ENCODE results near the gene ASAH2. TPM values are rescaled to one million over a fixed set of nuclear protein-coding genes. Genes with fewer than 3 reads are reported as not detected.
"Not testable (repeated sequence)": the region's sequence is repeated elsewhere in the genome, so short reads cannot be mapped to it uniquely, and the experiment has no call there.

ASAH2 gene
- total and polyA plus RNA-seq, 2 donors = 0.18 to 1.4 TPM

DNA sequence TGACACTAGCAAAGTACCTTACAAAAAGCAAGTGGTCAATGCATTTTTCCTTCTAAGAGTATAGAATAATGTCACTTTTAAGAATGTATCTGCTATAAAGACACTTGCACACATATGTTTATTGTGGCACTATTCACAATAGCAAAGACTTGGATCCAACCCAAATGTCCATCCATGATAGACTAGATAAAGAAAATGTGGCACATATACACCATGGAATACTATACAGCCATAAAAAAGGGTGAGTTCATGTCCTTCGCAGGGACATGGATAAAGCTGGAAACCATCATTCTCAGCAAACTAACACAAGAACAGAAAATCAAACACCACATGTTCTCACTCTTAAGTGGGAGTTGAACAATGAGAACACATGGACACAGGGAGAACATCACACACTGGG is 9.8 kb downstream of the ASAH2 start:
- H3K27me3 ChIP-seq (ENCODE audit: control insufficient read depth in 2 of 2, insufficient read depth in 1 of 2, low read length in 1 of 2); H3K36me3 ChIP-seq (ENCODE audit: control insufficient read depth in 2 of 2, insufficient read depth in 2 of 2, low read length in 1 of 2); H3K4me1 ChIP-seq (ENCODE audit: control insufficient read depth in 2 of 2, insufficient read depth in 2 of 2, low read length in 2 of 2); H3K9me3 ChIP-seq (ENCODE audit: control insufficient read depth in 2 of 2, insufficient read depth in 1 of 2, low read length in 1 of 2); H3K27ac ChIP-seq (ENCODE audit: low read depth in 1 of 2, low read length in 1 of 2); H3K4me3 ChIP-seq (ENCODE audit: low read length in 2 of 2); DNase-seq (ENCODE audit: low read depth in 6 of 9, low spot score in 9 of 9): not testable (repeated sequence)
- WGBS = 94% methylated on average over 1 of the region's 1 CpG

- Histone ChIP-seq H3K36me3 (ENCODE audit: control insufficient read depth in 2 of 2, insufficient read depth in 2 of 2, low read length in 1 of 2) (no peaks in the 10 kb centered on the region), H3K27me3 (ENCODE audit: control insufficient read depth in 2 of 2, insufficient read depth in 1 of 2, low read length in 1 of 2) (no peaks in the 10 kb centered on the region), H3K27ac (ENCODE audit: low read depth in 1 of 2, low read length in 1 of 2) (no peak overlapping the region), H3K4me3 (ENCODE audit: low read length in 2 of 2) (no peak overlapping the region), H3K4me1 (ENCODE audit: control insufficient read depth in 2 of 2, insufficient read depth in 2 of 2, low read length in 2 of 2) (no peaks in the 10 kb centered on the region), H3K9me3 (ENCODE audit: control insufficient read depth in 2 of 2, insufficient read depth in 1 of 2, low read length in 1 of 2) (no peaks in the 10 kb centered on the region)
- no peak for DNase-seq (ENCODE audit: low read depth in 6 of 9, low spot score in 9 of 9)
- WGBS = 78% methylated on average over 4 of the region's 4 CpGs
Measured at GRCh38 chr10:50234486-50234885, 16.8 kb downstream of the ASAH2 start.

DNA sequence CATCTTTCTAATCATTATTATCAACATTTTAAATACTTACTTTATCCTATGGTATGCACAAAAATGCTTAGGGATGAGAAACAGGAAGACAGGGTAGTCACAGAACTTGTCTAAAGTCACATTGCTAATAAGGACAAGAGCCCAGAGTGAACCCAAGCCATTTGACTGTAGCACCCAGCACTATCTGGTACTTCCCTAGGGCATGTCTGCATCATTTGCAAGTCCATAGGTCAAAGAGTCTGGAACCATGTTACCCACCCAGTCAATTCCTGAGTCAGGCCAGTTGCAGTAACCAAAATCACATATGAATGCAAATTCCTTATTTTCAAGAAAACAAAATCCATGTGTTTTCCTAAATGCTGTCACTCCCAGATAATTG is 19.1 kb downstream of the ASAH2 start:
- DNase-seq (ENCODE audit: low read depth in 6 of 9, low spot score in 9 of 9) = no peak
- Histone ChIP-seq H3K9me3 (ENCODE audit: control insufficient read depth in 2 of 2, insufficient read depth in 1 of 2, low read length in 1 of 2) (no peaks in the 10 kb centered on the region), H3K27ac (ENCODE audit: low read depth in 1 of 2, low read length in 1 of 2) (no peak overlapping the region), H3K4me1 (ENCODE audit: control insufficient read depth in 2 of 2, insufficient read depth in 2 of 2, low read length in 2 of 2) (no peaks in the 10 kb centered on the region), H3K4me3 (ENCODE audit: low read length in 2 of 2) (no peak overlapping the region), H3K36me3 (ENCODE audit: control insufficient read depth in 2 of 2, insufficient read depth in 2 of 2, low read length in 1 of 2) (no peaks in the 10 kb centered on the region), H3K27me3 (ENCODE audit: control insufficient read depth in 2 of 2, insufficient read depth in 1 of 2, low read length in 1 of 2) (peaks cover 0 to 2% of the 10 kb centered on the region in 2 donors)

GRCh38 chr10:50231515-50232260 is 19.6 kb downstream of the ASAH2 start:
- Histone ChIP-seq H3K27ac (ENCODE audit: low read depth in 1 of 2, low read length in 1 of 2) (no peak overlapping the region), H3K27me3 (ENCODE audit: control insufficient read depth in 2 of 2, insufficient read depth in 1 of 2, low read length in 1 of 2) (peaks cover 0 to 2% of the 10 kb centered on the region in 2 donors), H3K4me1 (ENCODE audit: control insufficient read depth in 2 of 2, insufficient read depth in 2 of 2, low read length in 2 of 2) (no peaks in the 10 kb centered on the region), H3K36me3 (ENCODE audit: control insufficient read depth in 2 of 2, insufficient read depth in 2 of 2, low read length in 1 of 2) (no peaks in the 10 kb centered on the region), H3K4me3 (ENCODE audit: low read length in 2 of 2) (no peak overlapping the region), H3K9me3 (ENCODE audit: control insufficient read depth in 2 of 2, insufficient read depth in 1 of 2, low read length in 1 of 2) (no peaks in the 10 kb centered on the region)
- no peak for DNase-seq (ENCODE audit: low read depth in 6 of 9, low spot score in 9 of 9)

DNA sequence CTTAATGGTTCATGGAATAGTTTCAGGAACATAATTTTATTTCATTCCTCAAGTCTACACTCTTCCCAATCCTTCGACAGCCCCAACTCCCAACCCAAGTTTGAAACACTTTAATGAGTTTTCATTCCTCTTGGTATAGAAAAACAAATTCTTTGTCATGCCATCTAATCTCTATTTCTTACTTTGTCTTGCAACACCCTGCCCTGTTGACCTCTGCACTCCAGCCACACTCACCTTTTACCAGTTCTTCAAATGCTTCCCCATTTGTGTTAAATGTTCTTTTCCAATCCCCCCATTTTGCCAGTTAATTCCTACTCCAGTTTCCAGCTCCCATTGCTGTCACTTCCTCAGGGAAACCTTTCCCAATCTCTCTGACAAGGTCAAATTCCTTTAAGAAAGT is 21.9 kb downstream of the ASAH2 start:
- no peak for DNase-seq (ENCODE audit: low read depth in 6 of 9, low spot score in 9 of 9)
- no peaks in the 10 kb centered on the region for H3K36me3 ChIP-seq (ENCODE audit: control insufficient read depth in 2 of 2, insufficient read depth in 2 of 2, low read length in 1 of 2)
- H3K27ac ChIP-seq (ENCODE audit: low read depth in 1 of 2, low read length in 1 of 2) = no peak overlapping the region
- H3K27me3 ChIP-seq (ENCODE audit: control insufficient read depth in 2 of 2, insufficient read depth in 1 of 2, low read length in 1 of 2) = peaks cover 0 to 2% of the 10 kb centered on the region in 2 donors
- H3K9me3 ChIP-seq (ENCODE audit: control insufficient read depth in 2 of 2, insufficient read depth in 1 of 2, low read length in 1 of 2) = no peaks in the 10 kb centered on the region
- H3K4me3 ChIP-seq (ENCODE audit: low read length in 2 of 2) = no peak overlapping the region
- 93% methylated on average over 1 of the region's 1 CpG for WGBS
- no peaks in the 10 kb centered on the region for H3K4me1 ChIP-seq (ENCODE audit: control insufficient read depth in 2 of 2, insufficient read depth in 2 of 2, low read length in 2 of 2)

DNA sequence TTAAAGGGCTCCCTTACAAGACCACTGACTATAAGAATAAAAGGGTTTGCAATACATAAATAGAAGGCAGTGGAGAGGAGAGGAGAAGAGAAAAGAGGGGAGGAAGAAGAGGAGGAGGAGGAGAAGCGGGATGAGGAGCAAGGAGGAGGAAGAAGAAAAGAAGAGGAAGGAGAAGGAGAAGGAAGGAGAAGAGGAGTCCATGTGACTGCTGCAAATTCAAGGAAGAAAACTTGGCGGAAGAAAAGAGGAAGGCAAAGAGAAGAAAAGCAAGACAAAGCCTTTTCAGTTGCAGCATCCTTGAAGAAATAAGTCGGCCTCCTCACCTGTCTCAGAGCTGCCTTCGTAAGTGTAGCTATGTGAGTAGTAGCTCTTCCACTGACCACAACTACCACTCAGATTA is 22.6 kb downstream of the ASAH2 start:
- Histone ChIP-seq H3K27ac (ENCODE audit: low read depth in 1 of 2, low read length in 1 of 2) (no peak overlapping the region), H3K36me3 (ENCODE audit: control insufficient read depth in 2 of 2, insufficient read depth in 2 of 2, low read length in 1 of 2) (no peaks in the 10 kb centered on the region), H3K4me1 (ENCODE audit: control insufficient read depth in 2 of 2, insufficient read depth in 2 of 2, low read length in 2 of 2) (no peaks in the 10 kb centered on the region), H3K4me3 (ENCODE audit: low read length in 2 of 2) (no peak overlapping the region), H3K9me3 (ENCODE audit: control insufficient read depth in 2 of 2, insufficient read depth in 1 of 2, low read length in 1 of 2) (no peaks in the 10 kb centered on the region), H3K27me3 (ENCODE audit: control insufficient read depth in 2 of 2, insufficient read depth in 1 of 2, low read length in 1 of 2) (peaks cover 0 to 2% of the 10 kb centered on the region in 2 donors)
- DNase-seq (ENCODE audit: low read depth in 6 of 9, low spot score in 9 of 9) = no peak
- 94% methylated on average over 4 of the region's 4 CpGs for WGBS

- no peak for DNase-seq (ENCODE audit: low read depth in 6 of 9, low spot score in 9 of 9)
- Histone ChIP-seq H3K27ac (ENCODE audit: low read depth in 1 of 2, low read length in 1 of 2) (no peak overlapping the region), H3K9me3 (ENCODE audit: control insufficient read depth in 2 of 2, insufficient read depth in 1 of 2, low read length in 1 of 2) (no peaks in the 10 kb centered on the region), H3K4me3 (ENCODE audit: low read length in 2 of 2) (no peak overlapping the region), H3K4me1 (ENCODE audit: control insufficient read depth in 2 of 2, insufficient read depth in 2 of 2, low read length in 2 of 2) (no peaks in the 10 kb centered on the region), H3K27me3 (ENCODE audit: control insufficient read depth in 2 of 2, insufficient read depth in 1 of 2, low read length in 1 of 2) (peaks cover 0 to 2% of the 10 kb centered on the region in 2 donors), H3K36me3 (ENCODE audit: control insufficient read depth in 2 of 2, insufficient read depth in 2 of 2, low read length in 1 of 2) (no peaks in the 10 kb centered on the region)
- 89% methylated on average over 1 of the region's 1 CpG for WGBS
Measured at GRCh38 chr10:50226610-50227009, 24.7 kb downstream of the ASAH2 start.

- Histone ChIP-seq H3K4me3 (ENCODE audit: low read length in 2 of 2) (no peak overlapping the region), H3K4me1 (ENCODE audit: control insufficient read depth in 2 of 2, insufficient read depth in 2 of 2, low read length in 2 of 2) (no peaks in the 10 kb centered on the region), H3K36me3 (ENCODE audit: control insufficient read depth in 2 of 2, insufficient read depth in 2 of 2, low read length in 1 of 2) (no peaks in the 10 kb centered on the region), H3K27me3 (ENCODE audit: control insufficient read depth in 2 of 2, insufficient read depth in 1 of 2, low read length in 1 of 2) (peaks cover 0 to 2% of the 10 kb centered on the region in 2 donors), H3K27ac (ENCODE audit: low read depth in 1 of 2, low read length in 1 of 2) (no peak overlapping the region), H3K9me3 (ENCODE audit: control insufficient read depth in 2 of 2, insufficient read depth in 1 of 2, low read length in 1 of 2) (no peaks in the 10 kb centered on the region)
- WGBS = 42% methylated on average over 6 of the region's 6 CpGs
- peak in 8 of 9 donors; percentile 13 to 65 (median 34) for DNase-seq (ENCODE audit: low read depth in 6 of 9, low spot score in 9 of 9)
Measured at GRCh38 chr10:50224330-50224952, 26.9 kb downstream of the ASAH2 start.

GRCh38 chr10:50222199-50222598 is 29.1 kb downstream of the ASAH2 start:
- H3K36me3 ChIP-seq (ENCODE audit: control insufficient read depth in 2 of 2, insufficient read depth in 2 of 2, low read length in 1 of 2) = no peaks in the 10 kb centered on the region
- H3K4me1 ChIP-seq (ENCODE audit: control insufficient read depth in 2 of 2, insufficient read depth in 2 of 2, low read length in 2 of 2) = no peaks in the 10 kb centered on the region
- H3K4me3 ChIP-seq (ENCODE audit: low read length in 2 of 2) = no peak overlapping the region
- no peak for DNase-seq (ENCODE audit: low read depth in 6 of 9, low spot score in 9 of 9)
- 99% methylated on average over 2 of the region's 2 CpGs for WGBS
- H3K9me3 ChIP-seq (ENCODE audit: control insufficient read depth in 2 of 2, insufficient read depth in 1 of 2, low read length in 1 of 2) = no peaks in the 10 kb centered on the region
- no peak overlapping the region for H3K27ac ChIP-seq (ENCODE audit: low read depth in 1 of 2, low read length in 1 of 2)
- H3K27me3 ChIP-seq (ENCODE audit: control insufficient read depth in 2 of 2, insufficient read depth in 1 of 2, low read length in 1 of 2) = no peaks in the 10 kb centered on the region
